Measurements from ENCODE around the gene PLEKHA3. TPM values are rescaled to one million over a fixed set of nuclear protein-coding genes. Genes with fewer than 3 reads are reported as not detected.
"Not testable (repeated sequence)": the region's sequence is repeated elsewhere in the genome, so short reads cannot be mapped to it uniquely, and the experiment has no call there.

The PLEKHA3 gene
- total RNA-seq, 2 donors from 2014 or later, result 23.0 to 28.0 TPM

- peak; percentile 58 to 60 for DNase-seq
- Mint-ChIP-seq H3K4me1 (ENCODE audit: low read depth) (peaks cover 34% of the 10 kb centered on the region), H3K4me3 (peak overlapping the region; percentile 53 to 86), H3K9me3 (no peaks in the 10 kb centered on the region), H3K27me3 (ENCODE audit: low read depth) (no peaks in the 10 kb centered on the region), H3K27ac (peak overlapping the region; percentile 95), H3K36me3 (ENCODE audit: insufficient read depth in 2 of 2) (peaks cover 2 to 18% of the 10 kb centered on the region in 2 donors)
- peak; percentile 94 to 99 for ATAC-seq (replicated peaks in 1 of 2)
Measured at GRCh38 chr2:178514664-178515063, 34.4 kb downstream of the PLEKHA3 start.

GRCh38 chr2:178517496-178517895 lies 37.2 kb downstream of the PLEKHA3 start:
- ATAC-seq (replicated peaks in 1 of 2), result no peak
- no peak for DNase-seq
- peaks cover 0 to 6% of the 10 kb centered on the region in 2 donors for H3K9me3 Mint-ChIP-seq
- no peaks in the 10 kb centered on the region for H3K27me3 Mint-ChIP-seq (ENCODE audit: low read depth)
- peaks cover 53% of the 10 kb centered on the region for H3K4me1 Mint-ChIP-seq (ENCODE audit: low read depth)
- H3K36me3 Mint-ChIP-seq (ENCODE audit: insufficient read depth in 2 of 2), result peaks cover 6 to 21% of the 10 kb centered on the region in 2 donors
- no peak overlapping the region for H3K27ac Mint-ChIP-seq
- no peak overlapping the region for H3K4me3 Mint-ChIP-seq

GRCh38 chr2:178521304-178522150 lies 41.3 kb downstream of the PLEKHA3 start:
- peak; percentile 73 to 80 for ATAC-seq (replicated peaks in 1 of 2)
- no peaks in the 10 kb centered on the region for H3K27me3 Mint-ChIP-seq (ENCODE audit: low read depth)
- peak overlapping the region; percentile 62 to 68 for H3K4me3 Mint-ChIP-seq
- H3K4me1 Mint-ChIP-seq (ENCODE audit: low read depth), result peaks cover 38% of the 10 kb centered on the region
- peaks cover 0 to 6% of the 10 kb centered on the region in 2 donors for H3K9me3 Mint-ChIP-seq
- peaks cover 6 to 23% of the 10 kb centered on the region in 2 donors for H3K36me3 Mint-ChIP-seq (ENCODE audit: insufficient read depth in 2 of 2)
- peak; percentile 39 to 60 for DNase-seq
- peak overlapping the region; percentile 91 for H3K27ac Mint-ChIP-seq

- ATAC-seq (replicated peaks in 1 of 2) (peak; percentile 77 to 88), DNase-seq (peak; percentile 77 to 86)
- peaks cover 38% of the 10 kb centered on the region for H3K4me1 Mint-ChIP-seq (ENCODE audit: low read depth)
- peaks cover 0 to 6% of the 10 kb centered on the region in 2 donors for H3K9me3 Mint-ChIP-seq
- H3K4me3 Mint-ChIP-seq, result peak overlapping the region; percentile 90 to 94
- H3K36me3 Mint-ChIP-seq (ENCODE audit: insufficient read depth in 2 of 2), result peaks cover 7 to 19% of the 10 kb centered on the region in 2 donors
- peak overlapping the region; percentile 88 for H3K27ac Mint-ChIP-seq
- H3K27me3 Mint-ChIP-seq (ENCODE audit: low read depth), result no peaks in the 10 kb centered on the region
Measured at GRCh38 chr2:178522950-178523595, 42.8 kb downstream of the PLEKHA3 start.

- peaks cover 9 to 15% of the 10 kb centered on the region in 2 donors for H3K36me3 Mint-ChIP-seq (ENCODE audit: insufficient read depth in 2 of 2)
- peak overlapping the region; percentile 90 to 94 for H3K4me3 Mint-ChIP-seq
- DNase-seq (no peak), ATAC-seq (replicated peaks in 1 of 2) (no peak)
- peaks cover 40% of the 10 kb centered on the region for H3K4me1 Mint-ChIP-seq (ENCODE audit: low read depth)
- H3K27me3 Mint-ChIP-seq (ENCODE audit: low read depth), result no peaks in the 10 kb centered on the region
- peak overlapping the region; percentile 88 for H3K27ac Mint-ChIP-seq
- H3K9me3 Mint-ChIP-seq, result peaks cover 0 to 6% of the 10 kb centered on the region in 2 donors
Measured at GRCh38 chr2:178523596-178524134, 43.4 kb downstream of the PLEKHA3 start.

GRCh38 chr2:178525010-178525409 lies 44.8 kb downstream of the PLEKHA3 start:
- not testable (repeated sequence) for DNase-seq; ATAC-seq (replicated peaks in 1 of 2); H3K9me3 Mint-ChIP-seq; H3K27ac Mint-ChIP-seq; H3K27me3 Mint-ChIP-seq (ENCODE audit: low read depth)
- Mint-ChIP-seq H3K36me3 (ENCODE audit: insufficient read depth in 2 of 2) (peaks cover 9 to 15% of the 10 kb centered on the region in 2 donors), H3K4me1 (ENCODE audit: low read depth) (peaks cover 49% of the 10 kb centered on the region), H3K4me3 (peak overlapping the region in 1 of 2 donors; percentile 34)

GRCh38 chr2:178525460-178525859 lies 45.2 kb downstream of the PLEKHA3 start:
- peaks cover 50% of the 10 kb centered on the region for H3K4me1 Mint-ChIP-seq (ENCODE audit: low read depth)
- peaks cover 9 to 15% of the 10 kb centered on the region in 2 donors for H3K36me3 Mint-ChIP-seq (ENCODE audit: insufficient read depth in 2 of 2)
- peak overlapping the region in 1 of 2 donors; percentile 47 for H3K4me3 Mint-ChIP-seq
- not testable (repeated sequence) for ATAC-seq (replicated peaks in 1 of 2); DNase-seq; H3K27me3 Mint-ChIP-seq (ENCODE audit: low read depth); H3K9me3 Mint-ChIP-seq
- H3K27ac Mint-ChIP-seq, result peak overlapping the region; percentile 16

GRCh38 chr2:178526256-178526655 lies 46.0 kb downstream of the PLEKHA3 start:
- DNase-seq (no peak), ATAC-seq (replicated peaks in 1 of 2) (no peak)
- Mint-ChIP-seq H3K9me3 (peaks cover 0 to 6% of the 10 kb centered on the region in 2 donors), H3K27ac (no peak overlapping the region), H3K4me1 (ENCODE audit: low read depth) (peaks cover 50% of the 10 kb centered on the region), H3K36me3 (ENCODE audit: insufficient read depth in 2 of 2) (peaks cover 6 to 15% of the 10 kb centered on the region in 2 donors), H3K4me3 (peak overlapping the region in 1 of 2 donors; percentile 47), H3K27me3 (ENCODE audit: low read depth) (no peaks in the 10 kb centered on the region)

GRCh38 chr2:178527592-178527991 lies 47.3 kb downstream of the PLEKHA3 start:
- peaks cover 49% of the 10 kb centered on the region for H3K4me1 Mint-ChIP-seq (ENCODE audit: low read depth)
- H3K27ac Mint-ChIP-seq, result no peak overlapping the region
- H3K36me3 Mint-ChIP-seq (ENCODE audit: insufficient read depth in 2 of 2), result peaks cover 5 to 15% of the 10 kb centered on the region in 2 donors
- no peaks in the 10 kb centered on the region for H3K27me3 Mint-ChIP-seq (ENCODE audit: low read depth)
- no peaks in the 10 kb centered on the region for H3K9me3 Mint-ChIP-seq
- DNase-seq (no peak), ATAC-seq (replicated peaks in 1 of 2) (no peak)
- no peak overlapping the region for H3K4me3 Mint-ChIP-seq

- peaks cover 0 to under 1% of the 10 kb centered on the region in 2 donors for H3K9me3 Mint-ChIP-seq
- ATAC-seq (replicated peaks in 1 of 2), result no peak
- H3K36me3 Mint-ChIP-seq (ENCODE audit: insufficient read depth in 2 of 2), result peaks cover 8 to 19% of the 10 kb centered on the region in 2 donors
- H3K4me1 Mint-ChIP-seq (ENCODE audit: low read depth), result peaks cover 45% of the 10 kb centered on the region
- DNase-seq, result no peak
- H3K4me3 Mint-ChIP-seq, result no peak overlapping the region
- H3K27ac Mint-ChIP-seq, result no peak overlapping the region
- H3K27me3 Mint-ChIP-seq (ENCODE audit: low read depth), result no peaks in the 10 kb centered on the region
Measured at GRCh38 chr2:178528647-178529046, 48.4 kb downstream of the PLEKHA3 start.

GRCh38 chr2:178529194-178529593 lies 48.9 kb downstream of the PLEKHA3 start:
- Mint-ChIP-seq H3K9me3 (peaks cover 0 to 4% of the 10 kb centered on the region in 2 donors), H3K36me3 (ENCODE audit: insufficient read depth in 2 of 2) (peaks cover 13 to 25% of the 10 kb centered on the region in 2 donors), H3K27me3 (ENCODE audit: low read depth) (no peaks in the 10 kb centered on the region), H3K4me1 (ENCODE audit: low read depth) (peaks cover 45% of the 10 kb centered on the region), H3K4me3 (no peak overlapping the region), H3K27ac (no peak overlapping the region)
- ATAC-seq (replicated peaks in 1 of 2), result no peak
- no peak for DNase-seq

GRCh38 chr2:178530131-178530530 lies 49.9 kb downstream of the PLEKHA3 start:
- no peak for ATAC-seq (replicated peaks in 1 of 2)
- no peak for DNase-seq
- H3K27ac Mint-ChIP-seq, result no peak overlapping the region
- H3K9me3 Mint-ChIP-seq, result peaks cover 0 to 7% of the 10 kb centered on the region in 2 donors
- H3K4me1 Mint-ChIP-seq (ENCODE audit: low read depth), result peaks cover 45% of the 10 kb centered on the region
- H3K4me3 Mint-ChIP-seq, result peak overlapping the region; percentile 48 to 52
- peaks cover 18 to 33% of the 10 kb centered on the region in 2 donors for H3K36me3 Mint-ChIP-seq (ENCODE audit: insufficient read depth in 2 of 2)
- no peaks in the 10 kb centered on the region for H3K27me3 Mint-ChIP-seq (ENCODE audit: low read depth)

All from activated T-cell treated with anti-CD3 and anti-CD28 coated beads, Interleukin-2, amount 50 U/mL, for 72 hours (primary cell).